C4-2B (cell line): Measurements from ENCODE around the gene HCRT.
"Not testable (repeated sequence)": the region's sequence is repeated elsewhere in the genome, so short reads cannot be mapped to it uniquely, and the experiment has no call there.

Experiments used
- ZFX ChIP-seq: fragments of 450-650 bp; IDR thresholded peaks from 2 replicates; pipeline ENCODE4 v1.6.1; 2017
- TF ChIP-seq, protein P1 (sequence below): fragments of 450-650 bp; conservative IDR thresholded peaks from 2 replicates; pipeline ENCODE4 v1.5.1; 2017; ENCODE audit warnings: mild to moderate bottlenecking

DNA sequence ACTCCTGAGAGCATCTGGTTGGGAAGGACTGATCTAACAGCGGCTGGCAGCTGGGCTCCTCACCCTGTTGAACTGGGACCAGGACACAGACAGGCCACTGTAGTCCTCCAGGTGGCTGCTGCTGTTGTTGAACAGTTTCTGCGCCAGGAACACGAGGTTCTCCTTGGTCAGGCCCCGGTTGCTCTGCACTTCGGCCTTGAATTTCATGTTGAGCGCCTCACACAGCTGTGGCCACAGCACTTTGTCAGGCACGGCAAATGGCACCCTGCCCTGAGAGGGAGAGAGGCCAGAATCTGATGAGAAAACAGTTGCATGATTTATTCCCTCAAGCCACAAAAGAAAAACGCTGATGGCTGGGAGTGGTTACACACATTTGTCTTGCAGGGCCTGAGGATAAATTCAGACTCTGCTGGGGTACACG, 26.7 kb upstream of the HCRT start:
- TF ChIP-seq, protein P1, sequence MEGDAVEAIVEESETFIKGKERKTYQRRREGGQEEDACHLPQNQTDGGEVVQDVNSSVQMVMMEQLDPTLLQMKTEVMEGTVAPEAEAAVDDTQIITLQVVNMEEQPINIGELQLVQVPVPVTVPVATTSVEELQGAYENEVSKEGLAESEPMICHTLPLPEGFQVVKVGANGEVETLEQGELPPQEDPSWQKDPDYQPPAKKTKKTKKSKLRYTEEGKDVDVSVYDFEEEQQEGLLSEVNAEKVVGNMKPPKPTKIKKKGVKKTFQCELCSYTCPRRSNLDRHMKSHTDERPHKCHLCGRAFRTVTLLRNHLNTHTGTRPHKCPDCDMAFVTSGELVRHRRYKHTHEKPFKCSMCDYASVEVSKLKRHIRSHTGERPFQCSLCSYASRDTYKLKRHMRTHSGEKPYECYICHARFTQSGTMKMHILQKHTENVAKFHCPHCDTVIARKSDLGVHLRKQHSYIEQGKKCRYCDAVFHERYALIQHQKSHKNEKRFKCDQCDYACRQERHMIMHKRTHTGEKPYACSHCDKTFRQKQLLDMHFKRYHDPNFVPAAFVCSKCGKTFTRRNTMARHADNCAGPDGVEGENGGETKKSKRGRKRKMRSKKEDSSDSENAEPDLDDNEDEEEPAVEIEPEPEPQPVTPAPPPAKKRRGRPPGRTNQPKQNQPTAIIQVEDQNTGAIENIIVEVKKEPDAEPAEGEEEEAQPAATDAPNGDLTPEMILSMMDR: not testable (repeated sequence)
- not testable (repeated sequence) for TF ChIP-seq ZFX
